ENCODE data around the gene IL1R2. TPM values are rescaled to one million over a fixed set of nuclear protein-coding genes. Genes with fewer than 3 reads are reported as not detected.

Gene IL1R2
- total RNA-seq, 1 experiment from 2014 or later = not detected

DNA sequence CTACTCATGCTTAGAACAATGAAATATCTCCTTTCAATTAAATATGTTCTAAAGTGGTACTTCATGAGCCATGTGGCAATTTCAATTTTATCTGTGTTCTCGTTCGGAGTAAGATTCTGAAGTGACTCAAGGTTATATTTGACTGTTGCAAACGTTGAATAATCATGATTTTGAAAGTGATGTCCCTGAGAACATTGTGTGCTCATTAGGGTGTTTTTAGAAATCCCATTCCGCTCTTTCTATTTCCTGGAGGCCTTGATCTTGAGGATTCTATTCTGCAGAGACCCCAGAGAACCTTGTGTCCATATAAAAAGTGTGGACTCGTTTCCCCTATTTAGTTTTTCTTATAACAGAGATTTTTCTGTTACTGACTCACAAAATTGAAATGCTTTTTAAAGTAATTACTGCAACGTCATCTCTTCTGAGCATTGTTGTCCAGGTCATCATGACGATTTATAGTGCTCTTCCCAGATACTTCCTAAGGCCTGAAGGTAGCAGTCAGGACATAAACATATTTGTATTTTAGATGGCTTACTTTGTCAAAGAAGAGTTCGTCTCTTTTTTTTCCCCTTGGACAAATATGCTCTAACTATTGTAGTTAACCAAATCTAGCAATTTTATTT is 27.2 kb downstream of the IL1R2 start:
- peak; percentile 69 for DNase-seq (ENCODE audit: low read depth)

DNA sequence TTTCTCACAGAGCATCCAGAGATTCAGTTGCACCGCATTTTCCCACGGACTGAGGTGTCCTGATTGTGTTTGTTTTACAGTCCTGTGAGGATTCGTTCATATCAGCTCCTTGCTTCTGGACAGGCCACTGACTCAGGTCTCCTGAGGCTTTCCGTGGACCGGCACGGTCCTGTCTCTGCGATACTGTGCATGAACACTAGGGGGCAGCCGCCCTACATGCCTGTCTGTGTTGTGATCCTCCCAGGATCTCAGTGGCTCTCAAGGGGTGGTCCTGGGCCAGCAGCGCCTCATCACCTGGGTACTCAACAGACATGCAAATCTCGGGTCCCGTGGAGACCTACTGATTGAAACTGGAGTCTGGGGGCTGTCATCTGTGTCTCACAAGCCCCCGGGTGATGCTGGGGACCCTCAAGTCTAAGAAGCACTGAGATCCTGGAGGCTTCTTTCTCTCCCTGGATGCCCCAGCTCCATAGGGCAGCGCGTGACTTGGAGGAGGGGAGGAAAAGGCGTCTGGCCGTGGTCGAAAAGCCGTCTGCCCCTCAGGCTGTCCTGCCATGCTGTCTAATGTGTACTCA is 28.9 kb downstream of the IL1R2 start:
- DNase-seq (ENCODE audit: low read depth) = peak; percentile 86

DNA sequence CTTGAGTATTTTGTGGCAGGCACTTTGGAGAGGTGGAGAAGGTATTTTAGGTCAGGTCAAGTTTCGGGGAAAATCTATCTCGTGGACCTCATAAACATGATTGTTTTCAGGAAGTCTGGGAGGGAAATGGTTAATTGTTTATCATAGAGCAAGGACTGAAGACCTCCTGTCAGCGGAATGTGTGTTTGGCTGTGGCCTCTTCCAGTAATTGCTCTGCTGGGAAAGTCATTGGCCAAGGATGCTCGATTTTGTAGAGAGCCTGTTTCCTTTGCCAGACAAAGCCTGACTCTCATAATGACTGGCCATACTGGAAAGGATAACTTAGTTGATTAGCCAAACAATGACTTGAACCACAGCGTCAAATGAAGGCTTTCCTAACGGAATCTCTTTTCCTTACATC is 30.0 kb downstream of the IL1R2 start:
- no peak for DNase-seq (ENCODE audit: low read depth)

DNA sequence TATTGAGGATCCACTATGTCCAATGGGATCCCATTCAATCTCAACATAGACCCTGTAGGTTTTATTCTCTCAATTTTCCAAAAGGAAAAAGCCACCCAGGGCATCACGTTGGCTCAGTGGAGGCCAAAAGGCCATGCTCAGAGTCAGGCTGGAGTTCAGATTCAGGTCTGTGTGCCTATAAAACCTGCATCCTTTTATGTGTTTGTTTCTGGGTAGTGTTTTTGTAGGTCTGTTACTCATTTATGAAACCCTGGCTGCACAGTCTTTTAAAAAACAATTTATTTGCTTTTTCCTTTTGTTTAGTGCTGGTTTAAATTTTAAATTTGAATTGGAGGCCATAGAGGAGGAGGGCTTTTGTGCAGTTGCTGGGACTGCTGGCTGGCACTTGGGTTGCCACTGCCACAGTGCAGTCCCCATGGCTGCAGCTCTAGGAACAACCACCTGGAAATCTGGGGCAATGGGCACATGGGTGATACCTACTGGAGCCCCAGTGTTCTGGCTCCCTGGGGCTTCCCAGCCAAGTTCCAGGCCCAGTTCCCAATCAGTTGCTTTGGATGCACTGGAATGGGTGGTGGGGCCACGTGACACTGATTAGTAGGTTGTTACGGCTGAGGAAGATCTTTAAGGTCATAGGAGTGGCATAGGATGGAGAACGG is 31.3 kb downstream of the IL1R2 start:
- DNase-seq (ENCODE audit: low read depth) = no peak

DNA sequence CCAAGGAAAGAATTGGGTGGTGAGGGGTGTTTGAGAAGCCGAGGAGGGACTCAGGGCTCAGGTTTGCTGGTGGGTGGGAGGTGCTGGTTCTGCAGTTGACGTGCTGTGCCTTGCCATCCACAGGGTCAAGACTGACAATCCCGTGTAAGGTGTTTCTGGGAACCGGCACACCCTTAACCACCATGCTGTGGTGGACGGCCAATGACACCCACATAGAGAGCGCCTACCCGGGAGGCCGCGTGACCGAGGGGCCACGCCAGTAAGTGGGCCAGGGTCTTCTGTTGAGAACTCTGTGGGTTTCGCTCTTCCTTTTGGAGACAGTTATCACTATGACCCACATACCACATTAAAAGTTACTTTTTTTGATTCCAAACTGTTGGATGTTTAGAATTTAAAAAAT is 32.6 kb downstream of the IL1R2 start:
- DNase-seq (ENCODE audit: low read depth) = no peak

DNA sequence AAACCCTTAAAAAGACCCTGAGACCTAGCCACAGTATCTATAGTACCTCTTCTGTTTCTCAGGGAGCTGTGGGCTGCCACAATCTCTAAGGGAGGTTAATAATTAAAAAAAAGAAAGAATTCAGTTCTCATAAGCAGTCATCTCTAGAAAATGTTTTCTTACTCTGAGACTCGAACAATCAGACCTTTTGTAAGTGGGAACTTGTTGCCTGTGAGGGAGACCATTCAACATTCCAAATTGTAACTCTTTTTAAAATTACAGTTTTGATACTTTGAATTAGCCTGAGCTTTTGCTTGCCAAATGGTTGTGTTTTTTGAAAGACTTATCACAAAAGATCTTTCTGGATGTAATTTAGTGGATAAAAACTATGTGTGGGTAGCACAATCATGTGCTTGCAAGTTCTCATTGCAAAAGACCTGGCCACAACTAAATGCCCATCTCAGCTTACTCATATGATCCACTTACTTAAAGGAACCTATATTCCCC is 33.3 kb downstream of the IL1R2 start:
- peak; percentile 49 for DNase-seq (ENCODE audit: low read depth)

DNA sequence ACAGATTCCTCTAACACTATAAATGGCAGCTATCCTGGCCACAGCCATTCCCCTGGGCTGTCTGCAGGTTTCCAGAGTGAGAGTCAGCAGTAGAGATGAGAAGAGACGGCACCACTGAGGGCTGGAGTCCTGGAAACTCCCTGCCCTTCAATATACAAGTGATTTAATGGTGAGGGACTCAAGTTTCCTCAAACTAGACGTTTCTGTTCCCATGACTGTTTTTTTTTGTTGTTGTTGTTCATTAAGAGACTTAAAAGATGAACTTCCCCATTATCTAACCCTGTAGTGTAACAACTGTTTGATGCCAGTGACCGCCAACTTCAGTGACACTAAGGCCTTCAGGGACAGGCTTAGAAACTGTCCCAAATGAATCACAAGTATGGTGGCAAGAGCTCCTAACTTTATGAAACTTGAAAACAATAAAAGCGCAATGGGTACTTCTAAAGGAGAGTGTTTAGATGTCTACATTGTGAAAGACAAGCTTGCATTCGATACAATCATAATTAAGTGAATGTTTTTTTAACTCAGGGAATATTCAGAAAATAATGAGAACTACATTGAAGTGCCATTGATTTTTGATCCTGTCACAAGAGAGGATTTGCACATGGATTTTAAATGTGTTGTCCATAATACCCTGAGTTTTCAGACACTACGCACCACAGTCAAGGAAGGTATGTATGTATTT is 34.0 kb downstream of the IL1R2 start:
- no peak for DNase-seq (ENCODE audit: low read depth)

DNA sequence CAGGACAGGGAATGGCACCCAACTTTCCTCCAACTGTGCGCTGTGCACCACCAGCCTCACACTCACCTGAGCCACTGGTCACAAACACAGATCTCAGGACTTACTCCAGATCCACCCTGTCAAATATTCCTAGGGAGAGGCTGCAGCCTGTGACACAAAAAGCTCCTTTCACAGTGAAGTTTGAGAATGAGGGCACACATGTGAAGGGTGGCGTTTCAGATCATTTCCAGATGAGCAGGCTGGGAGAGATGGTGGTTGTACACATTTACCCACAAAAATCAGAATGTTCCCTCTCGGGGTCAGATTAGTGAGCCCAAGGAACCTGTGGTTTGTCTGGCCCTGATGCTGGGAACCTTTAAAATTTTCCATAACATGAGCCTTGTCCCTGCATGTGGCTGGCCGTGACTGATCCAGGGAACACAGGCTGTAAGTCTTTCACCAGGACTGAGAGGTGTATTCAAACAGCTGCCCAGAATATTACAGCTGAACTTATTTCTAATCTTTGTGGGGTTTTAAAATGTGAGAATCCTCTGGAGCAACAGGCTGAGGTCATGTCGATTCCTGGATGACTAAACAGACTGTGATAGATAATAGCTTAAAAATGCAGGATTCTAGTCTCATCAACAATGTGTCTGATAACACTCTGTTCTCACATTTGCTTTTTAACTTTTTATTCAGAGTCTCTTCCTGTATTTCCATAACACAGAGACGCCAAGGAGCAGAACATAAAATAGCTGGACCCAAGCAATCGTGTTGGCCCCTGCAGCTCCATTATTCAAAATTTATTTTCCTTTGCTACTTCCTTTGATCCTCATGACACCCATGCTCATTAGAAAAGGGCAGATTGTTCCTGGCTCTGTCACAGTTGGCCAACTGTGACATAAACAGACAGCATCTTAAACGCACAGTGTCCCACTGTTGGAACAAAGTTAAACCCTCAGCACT is 35.5 kb downstream of the IL1R2 start:
- peak; percentile 95 for DNase-seq (ENCODE audit: low read depth)

DNA sequence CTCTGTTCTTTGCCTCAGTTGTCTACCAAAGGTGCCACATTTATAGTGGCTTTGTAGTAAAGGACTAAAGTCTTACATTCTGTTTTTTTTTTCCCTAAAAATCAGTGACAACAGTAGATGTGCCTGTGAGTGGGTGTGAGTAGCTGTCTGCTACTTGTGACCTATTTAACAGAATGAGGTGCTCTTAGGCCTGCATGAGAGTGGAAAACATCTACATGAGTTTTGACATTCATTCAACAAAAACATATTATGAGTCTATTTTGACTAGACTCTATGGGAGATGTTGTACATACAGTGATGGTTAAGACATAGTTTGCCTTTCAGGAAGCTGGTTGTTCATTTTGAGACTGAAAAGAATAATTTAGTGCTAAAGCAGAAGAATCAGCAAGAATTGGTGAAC is 36.7 kb downstream of the IL1R2 start:
- no peak for DNase-seq (ENCODE audit: low read depth)

DNA sequence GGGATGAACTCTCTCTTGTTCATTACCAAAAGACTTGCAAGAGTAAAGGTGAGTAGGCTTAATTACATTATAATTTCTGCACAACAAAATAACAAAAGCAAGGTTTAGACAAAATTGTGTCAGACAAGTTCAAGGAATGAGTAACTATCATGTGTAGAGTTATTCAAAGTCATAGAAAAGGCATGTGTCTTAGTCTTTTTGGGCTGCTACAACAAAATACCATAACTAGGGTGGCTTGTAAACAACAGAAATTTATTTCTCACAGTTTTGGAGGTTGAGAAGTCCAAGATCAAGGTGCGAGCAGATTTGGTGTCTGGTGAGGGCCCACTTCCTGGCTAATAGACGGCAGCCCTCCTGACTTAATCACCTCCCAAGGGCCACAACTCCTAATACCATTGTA is 37.6 kb downstream of the IL1R2 start:
- DNase-seq (ENCODE audit: low read depth) = no peak

DNA sequence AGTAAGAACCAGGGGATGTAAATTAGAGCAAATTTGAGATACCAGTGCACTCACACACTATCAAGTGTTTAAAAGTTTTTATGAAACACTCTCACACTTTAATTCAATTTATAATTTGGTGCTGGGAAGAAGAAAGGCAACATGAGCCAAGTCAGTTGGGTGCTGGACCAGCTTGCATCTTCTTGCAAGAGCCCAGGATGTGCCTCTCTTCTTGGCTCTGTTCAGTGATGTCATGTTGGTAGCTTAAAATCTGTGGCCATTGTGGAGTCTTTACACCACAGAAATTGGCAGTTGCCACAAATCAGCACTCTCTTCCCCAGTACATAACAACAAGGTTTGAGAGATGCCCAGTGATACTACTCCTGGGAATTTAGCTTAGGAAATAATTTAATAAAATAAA is 38.2 kb downstream of the IL1R2 start:
- no peak for DNase-seq (ENCODE audit: low read depth)

DNA sequence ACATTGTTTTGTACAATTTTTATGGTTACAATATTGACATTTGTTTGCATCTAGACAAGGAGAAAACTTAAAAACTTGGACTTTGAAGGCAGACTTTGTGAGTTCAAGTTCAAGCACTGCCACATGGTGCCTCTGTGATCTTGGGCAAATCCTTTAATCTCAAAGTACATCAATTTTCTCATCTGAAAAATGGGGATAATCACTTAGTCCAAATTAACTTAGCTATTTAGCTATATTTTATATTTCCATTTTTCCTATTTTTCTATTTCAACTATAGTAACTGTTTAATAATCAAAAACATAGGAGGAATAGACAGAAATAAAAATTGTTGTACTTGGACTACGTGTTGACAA is 38.7 kb downstream of the IL1R2 start:
- DNase-seq (ENCODE audit: low read depth) = no peak

DNA sequence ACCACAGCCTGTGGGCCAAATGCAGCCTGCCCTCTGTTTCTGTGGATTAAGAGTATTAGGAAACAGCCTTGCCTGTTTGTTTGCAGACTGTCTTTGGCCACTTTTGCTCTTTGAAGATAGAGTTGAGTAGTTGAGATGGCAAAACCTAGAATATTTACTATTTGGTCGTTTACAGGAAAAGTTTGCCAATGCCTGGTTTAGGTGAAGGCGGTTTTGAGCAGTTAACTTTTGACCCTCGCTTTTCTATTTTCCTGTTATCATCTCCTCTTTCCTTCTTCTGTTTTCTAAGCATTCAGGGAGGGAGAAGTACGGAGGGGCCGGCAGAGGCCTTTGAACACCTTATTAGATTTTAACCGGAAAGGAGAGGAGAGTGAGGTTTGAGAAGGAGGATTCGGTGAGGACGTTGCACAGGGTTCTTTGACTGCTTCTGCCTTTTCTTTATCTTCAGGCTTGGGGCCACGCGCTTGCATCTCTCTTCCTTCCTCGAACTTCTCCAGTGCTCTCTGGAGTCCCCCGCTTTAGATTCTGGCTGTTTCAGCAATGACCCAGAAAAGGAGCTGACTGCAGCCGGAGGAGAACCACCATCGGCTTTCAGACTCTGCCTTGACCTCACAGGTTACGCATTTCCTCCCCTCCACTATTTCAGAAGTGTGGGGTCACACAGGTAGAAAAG is 39.2 kb downstream of the IL1R2 start:
- no peak for DNase-seq (ENCODE audit: low read depth)

DNA sequence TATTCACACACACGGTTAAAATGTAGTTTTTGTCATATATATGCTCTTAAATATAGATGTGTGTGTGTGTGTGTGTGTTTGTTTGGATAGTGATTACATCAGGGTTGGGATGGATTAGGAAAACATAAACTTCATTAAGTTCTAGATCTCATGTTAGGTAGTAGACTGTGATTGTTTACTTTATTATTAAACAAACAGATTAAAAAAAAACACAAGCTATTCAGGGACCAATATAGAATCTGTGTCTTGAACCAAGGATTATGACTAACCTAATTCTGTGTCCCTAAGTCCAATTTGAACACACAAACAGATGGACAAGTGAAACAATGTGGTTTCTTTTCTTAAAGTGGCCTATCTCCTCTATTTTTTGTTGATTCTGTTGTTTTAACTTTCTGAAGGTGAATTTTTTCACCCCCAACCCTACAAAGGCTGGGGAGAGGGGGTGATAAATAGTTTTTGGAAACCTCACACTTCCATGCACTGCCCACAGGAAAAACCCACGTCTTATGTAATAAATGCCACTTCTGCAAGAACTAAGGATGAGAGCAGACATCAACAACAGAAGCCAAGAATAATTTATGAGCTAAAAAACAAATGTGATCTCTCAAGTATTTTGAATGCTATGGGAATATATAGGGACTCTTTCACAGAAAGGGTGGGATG is 40.7 kb downstream of the IL1R2 start:
- DNase-seq (ENCODE audit: low read depth) = peak; percentile 44

DNA sequence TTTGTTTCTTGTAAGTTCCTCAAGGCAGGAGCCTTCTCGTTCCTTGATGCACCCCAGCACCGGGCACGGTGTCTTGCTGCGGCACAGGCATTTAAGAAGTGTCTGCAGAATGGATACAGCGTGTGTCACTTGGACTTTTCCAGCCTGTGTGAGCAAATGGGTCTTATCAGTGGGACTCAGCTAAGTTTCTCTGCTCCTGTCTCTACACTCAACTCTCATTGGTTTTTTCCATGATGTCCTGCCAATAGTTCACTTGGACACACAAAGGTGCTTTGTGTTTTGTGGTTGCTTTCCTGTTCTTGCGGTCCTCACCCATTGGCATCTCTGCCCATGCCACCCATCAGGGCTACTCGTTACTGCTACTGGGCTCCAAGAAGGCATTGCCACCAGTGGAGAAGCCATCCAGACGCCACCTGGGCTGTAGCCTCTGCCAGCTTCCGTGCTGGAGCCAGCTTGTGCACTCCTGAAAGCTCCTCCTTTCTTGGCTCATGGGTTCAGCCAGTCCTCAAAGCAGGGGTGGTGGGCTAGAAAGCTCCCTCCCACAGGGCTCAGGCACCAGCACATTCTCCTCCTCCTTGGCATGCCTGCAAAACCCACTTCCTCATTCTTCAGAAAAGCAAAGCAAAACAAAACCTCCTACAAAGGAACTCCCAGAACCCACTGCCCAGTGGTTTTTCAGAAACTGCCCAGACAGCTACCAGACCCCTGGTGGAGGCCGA is 41.4 kb downstream of the IL1R2 start:
- DNase-seq (ENCODE audit: low read depth) = peak; percentile 92

DNA sequence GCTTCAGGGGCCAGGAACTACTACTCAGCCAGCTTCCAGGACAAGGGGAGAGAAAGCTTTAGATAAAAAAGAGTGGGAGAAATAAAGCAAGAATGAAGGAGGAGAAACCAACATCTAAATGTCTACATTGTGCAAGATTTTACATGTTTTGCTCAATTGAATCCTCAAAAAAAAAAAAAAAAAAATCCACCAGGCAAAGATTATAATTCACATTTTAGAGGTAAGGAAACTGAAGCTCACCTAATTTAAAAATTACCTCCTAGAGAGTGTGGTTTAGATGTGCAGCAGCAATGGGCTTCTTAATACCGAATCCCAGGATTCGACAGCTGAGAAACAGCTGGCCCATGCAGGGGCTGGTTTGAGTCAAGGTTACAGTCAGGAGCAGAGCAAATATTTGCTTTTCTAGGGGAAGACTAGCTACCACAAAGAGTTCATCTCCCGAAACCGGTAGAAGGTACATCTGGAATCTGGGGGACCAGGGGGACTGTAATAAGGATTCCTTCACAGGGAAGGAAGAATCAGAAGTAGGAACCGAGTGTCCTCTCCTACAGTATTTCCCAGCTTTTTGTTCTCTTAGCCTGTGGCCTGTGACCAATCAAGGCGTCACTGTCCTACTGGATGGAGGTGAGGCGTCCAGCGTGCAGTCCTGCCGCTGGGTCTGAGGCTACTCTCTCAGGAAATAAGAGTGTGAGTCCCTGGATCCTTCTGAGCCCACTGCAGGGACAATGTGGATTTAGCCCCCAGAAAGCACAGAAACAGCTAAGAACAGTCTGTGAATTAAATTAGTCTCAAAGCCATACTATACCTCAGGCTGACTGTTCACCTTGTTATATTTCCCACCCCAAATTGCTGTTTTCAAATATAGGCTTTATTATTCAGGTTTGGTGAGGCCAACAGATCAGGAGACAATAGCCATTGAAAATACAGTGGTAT is 42.3 kb downstream of the IL1R2 start:
- DNase-seq (ENCODE audit: low read depth) = peak; percentile 78

DNA sequence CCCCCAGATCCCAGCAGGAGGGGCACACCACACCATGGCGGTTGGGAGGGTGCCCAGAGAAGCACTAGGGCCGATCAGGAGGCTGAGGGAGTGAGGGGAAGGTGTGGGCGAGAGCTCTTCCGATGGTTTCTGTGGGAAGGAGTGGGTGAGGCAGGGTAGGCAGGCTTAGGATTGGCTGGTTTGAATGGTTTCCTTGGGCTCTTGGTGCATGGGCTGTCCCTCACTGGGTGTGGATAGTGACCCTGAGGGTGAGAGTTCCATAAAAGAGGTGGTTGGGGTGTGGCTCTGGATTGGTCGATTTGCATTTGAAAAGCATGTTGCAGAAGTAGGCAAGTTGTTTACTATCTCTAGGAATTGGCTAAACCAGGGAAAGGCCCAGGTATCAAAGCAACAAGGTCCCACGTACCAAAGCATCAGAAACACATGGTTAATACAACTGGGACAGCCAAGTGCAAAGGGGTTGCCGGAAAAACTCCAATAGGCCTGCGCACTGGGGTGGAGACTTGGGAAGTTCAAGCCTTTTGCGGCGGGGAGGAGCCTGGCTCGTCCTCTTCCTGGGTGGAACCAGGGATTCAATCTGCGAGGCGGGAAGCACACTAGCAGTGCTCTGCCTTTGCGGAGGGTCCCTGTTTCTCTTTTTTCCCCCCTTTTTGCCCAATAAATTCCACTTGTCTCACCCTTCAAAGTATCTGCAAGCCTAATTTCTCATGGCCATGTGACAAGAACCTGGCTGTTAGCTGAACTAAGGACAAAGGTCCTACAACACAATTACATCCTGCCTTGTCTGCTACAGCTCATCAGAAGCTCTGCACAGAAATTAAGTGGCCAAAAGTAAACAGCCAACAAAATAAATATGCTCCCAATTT is 43.2 kb downstream of the IL1R2 start:
- no peak for DNase-seq (ENCODE audit: low read depth)

DNA sequence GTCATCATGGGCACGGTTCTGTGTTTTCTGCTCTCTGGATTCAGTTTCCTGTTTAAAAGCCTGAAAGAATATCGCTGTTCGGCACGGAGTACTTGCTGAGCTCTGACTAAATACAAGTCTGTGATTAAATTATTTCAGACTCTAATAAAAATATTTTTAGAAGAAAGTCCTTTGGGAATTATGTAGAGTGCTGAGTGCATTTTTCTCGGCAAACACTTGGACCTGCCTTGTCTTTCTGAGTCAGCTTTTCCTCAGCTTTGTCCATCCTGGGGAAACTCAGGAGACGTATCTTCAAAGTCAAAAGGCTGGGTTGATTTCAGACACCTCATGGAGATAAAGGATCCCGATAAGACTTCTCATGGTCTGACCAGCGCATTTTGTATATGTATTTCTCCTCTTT is 45.9 kb downstream of the IL1R2 start:
- DNase-seq (ENCODE audit: low read depth) = peak; percentile 78
